Measurements from ENCODE around the gene OR51E1.
A peak's percentile ranks its signal among the peaks of the same experiment; 100 is the strongest.

Gene OR51E1

DNA sequence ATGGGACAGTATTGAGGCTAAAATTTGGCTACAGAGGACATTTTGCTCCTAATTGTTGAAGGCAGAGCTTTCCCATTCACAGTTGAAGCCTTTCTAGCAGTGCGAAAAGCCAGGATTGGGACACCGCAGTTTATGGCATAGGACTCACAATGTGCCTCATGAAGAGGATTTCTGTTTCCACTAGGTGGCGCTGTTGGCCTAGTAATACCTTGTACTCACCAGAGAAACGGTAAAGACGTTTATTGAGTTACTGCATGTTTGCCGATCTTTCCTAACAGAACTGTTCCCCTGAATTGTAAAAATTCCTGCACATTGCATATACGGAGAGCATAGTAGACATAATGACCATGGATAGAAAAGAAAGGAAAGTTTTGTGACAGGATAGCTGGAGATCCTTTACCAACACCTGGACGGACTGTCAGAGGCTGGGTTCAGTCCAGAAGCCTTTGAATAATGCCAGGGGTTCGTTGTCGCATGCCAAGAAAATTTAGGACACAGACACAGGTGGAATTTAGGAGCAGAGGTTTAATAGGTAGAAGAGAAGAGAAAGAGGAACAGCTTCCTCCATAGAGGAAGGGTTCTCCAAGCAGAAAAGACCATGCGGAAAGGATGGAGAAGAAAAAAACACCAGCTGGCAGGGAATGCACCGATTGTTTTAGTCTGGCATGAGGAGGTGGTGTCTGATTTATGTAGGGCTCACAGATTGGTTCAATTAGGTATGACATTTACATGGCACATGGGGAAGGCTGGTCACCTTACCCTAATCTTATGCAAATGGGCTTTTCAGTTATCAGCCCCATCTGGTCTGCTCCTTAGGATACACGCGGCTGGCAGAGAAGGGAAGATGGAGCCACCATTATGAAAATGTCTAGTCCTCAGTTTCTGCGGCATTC, 17.3 kb upstream of the OR51E1 start:
- no peak overlapping the region for H3K27ac ChIP-seq (replicated peaks)
- DNase-seq (ENCODE audit: low read depth in 1 of 2, low spot score in 1 of 2) = peak; percentile 37 to 75
- H3K4me3 ChIP-seq (replicated peaks; ENCODE audit: insufficient read depth, low read length) = no peak overlapping the region
- TF ChIP-seq, protein P1, sequence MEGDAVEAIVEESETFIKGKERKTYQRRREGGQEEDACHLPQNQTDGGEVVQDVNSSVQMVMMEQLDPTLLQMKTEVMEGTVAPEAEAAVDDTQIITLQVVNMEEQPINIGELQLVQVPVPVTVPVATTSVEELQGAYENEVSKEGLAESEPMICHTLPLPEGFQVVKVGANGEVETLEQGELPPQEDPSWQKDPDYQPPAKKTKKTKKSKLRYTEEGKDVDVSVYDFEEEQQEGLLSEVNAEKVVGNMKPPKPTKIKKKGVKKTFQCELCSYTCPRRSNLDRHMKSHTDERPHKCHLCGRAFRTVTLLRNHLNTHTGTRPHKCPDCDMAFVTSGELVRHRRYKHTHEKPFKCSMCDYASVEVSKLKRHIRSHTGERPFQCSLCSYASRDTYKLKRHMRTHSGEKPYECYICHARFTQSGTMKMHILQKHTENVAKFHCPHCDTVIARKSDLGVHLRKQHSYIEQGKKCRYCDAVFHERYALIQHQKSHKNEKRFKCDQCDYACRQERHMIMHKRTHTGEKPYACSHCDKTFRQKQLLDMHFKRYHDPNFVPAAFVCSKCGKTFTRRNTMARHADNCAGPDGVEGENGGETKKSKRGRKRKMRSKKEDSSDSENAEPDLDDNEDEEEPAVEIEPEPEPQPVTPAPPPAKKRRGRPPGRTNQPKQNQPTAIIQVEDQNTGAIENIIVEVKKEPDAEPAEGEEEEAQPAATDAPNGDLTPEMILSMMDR (IDR thresholded peaks at IDR 0.05; ENCODE audit: insufficient read depth, low read length) = peak; percentile 55
- TF ChIP-seq SPI1 (IDR thresholded peaks at IDR 0.05; ENCODE audit: borderline replicate concordance, low read depth) (no peak), POLR2AphosphoS5 (IDR thresholded peaks at IDR 0.05; ENCODE audit: low read depth) (no peak)
- no peaks in the 10 kb centered on the region for H3K27me3 ChIP-seq (ENCODE audit: insufficient read depth, poor library complexity, severe bottlenecking)

DNA sequence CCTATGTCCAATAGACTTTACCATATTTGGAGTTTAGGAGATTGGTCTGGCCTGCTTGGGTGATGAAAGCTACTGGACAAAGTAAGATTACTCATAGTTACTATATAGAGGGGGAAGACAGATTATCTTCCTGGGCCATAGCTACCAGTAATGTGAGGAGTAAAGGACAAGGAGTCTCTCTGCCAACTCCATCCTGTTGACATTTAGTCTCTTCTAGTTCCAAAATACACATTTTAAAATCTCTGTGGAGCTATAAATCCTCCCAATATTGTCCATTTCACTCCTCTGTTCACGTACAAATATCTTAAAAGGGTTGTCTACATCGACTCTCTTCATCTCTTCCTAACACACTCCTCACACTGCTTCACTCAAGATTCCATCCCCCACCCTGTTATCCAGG, 7.6 kb upstream of the OR51E1 start:
- TF ChIP-seq, protein P2, sequence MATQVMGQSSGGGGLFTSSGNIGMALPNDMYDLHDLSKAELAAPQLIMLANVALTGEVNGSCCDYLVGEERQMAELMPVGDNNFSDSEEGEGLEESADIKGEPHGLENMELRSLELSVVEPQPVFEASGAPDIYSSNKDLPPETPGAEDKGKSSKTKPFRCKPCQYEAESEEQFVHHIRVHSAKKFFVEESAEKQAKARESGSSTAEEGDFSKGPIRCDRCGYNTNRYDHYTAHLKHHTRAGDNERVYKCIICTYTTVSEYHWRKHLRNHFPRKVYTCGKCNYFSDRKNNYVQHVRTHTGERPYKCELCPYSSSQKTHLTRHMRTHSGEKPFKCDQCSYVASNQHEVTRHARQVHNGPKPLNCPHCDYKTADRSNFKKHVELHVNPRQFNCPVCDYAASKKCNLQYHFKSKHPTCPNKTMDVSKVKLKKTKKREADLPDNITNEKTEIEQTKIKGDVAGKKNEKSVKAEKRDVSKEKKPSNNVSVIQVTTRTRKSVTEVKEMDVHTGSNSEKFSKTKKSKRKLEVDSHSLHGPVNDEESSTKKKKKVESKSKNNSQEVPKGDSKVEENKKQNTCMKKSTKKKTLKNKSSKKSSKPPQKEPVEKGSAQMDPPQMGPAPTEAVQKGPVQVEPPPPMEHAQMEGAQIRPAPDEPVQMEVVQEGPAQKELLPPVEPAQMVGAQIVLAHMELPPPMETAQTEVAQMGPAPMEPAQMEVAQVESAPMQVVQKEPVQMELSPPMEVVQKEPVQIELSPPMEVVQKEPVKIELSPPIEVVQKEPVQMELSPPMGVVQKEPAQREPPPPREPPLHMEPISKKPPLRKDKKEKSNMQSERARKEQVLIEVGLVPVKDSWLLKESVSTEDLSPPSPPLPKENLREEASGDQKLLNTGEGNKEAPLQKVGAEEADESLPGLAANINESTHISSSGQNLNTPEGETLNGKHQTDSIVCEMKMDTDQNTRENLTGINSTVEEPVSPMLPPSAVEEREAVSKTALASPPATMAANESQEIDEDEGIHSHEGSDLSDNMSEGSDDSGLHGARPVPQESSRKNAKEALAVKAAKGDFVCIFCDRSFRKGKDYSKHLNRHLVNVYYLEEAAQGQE (IDR thresholded peaks at IDR 0.05; ENCODE audit: insufficient replicate concordance, low read depth) = no peak
- no peak for TF ChIP-seq SPI1 (IDR thresholded peaks at IDR 0.05; ENCODE audit: borderline replicate concordance, low read depth)
- TF ChIP-seq GABPA (IDR thresholded peaks at IDR 0.05; ENCODE audit: low read depth) = no peak
- TF ChIP-seq, protein P1 (IDR thresholded peaks at IDR 0.05; ENCODE audit: insufficient read depth, low read length) = no peak
- TF ChIP-seq POLR2AphosphoS5 (IDR thresholded peaks at IDR 0.05; ENCODE audit: low read depth) = no peak
- no peak for DNase-seq (ENCODE audit: low read depth in 1 of 2, low spot score in 1 of 2)
- Histone ChIP-seq H3K27me3 (ENCODE audit: insufficient read depth, poor library complexity, severe bottlenecking) (no peaks in the 10 kb centered on the region), H3K4me3 (replicated peaks; ENCODE audit: insufficient read depth, low read length) (no peak overlapping the region), H3K27ac (replicated peaks) (no peak overlapping the region)

DNA sequence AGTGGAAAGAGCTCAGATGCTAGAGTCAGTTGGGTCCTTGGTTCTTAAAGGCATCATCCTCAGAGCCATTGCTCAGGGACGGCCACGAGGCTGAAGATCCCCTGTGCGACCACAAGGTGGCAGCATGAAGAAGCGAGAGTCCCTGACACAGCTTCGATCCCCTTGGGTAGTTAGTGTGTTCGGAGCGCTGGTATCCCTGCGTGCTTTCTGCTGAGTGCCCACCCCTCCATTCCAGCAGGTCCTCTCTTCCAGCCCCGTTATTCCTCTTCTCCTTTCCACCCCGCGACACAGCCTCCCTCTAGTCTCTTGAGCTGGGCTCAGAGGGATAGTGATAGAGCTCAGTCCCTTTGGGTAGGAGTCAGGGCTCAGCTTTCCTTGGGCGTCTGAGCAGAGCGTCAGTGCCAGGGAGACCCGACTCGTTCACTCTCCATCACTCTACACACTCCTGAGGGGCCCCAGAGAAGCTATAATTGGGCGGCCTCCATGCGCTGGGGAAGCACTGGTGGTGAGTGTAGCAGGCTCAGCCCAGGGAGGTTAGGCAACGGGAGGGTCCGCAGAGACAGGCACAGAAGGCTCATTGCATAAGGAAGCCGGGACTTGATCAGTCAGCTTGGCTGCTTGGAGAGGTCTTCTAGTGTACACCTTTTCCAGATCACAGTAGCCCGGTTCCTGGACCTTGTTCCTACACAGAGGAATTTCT, 6.7 kb upstream of the OR51E1 start, which contains the start of gene OR51D1:
Gene OR51D1, plus strand, starts transcription at position 516 of the 700 bp plus-strand sequence. CDS start 2,314 bp downstream, outside the sequence.
- peak; percentile 28 to 61 for DNase-seq (ENCODE audit: low read depth in 1 of 2, low spot score in 1 of 2)
- no peak for TF ChIP-seq GABPA (IDR thresholded peaks at IDR 0.05; ENCODE audit: low read depth)
- TF ChIP-seq SPI1 (IDR thresholded peaks at IDR 0.05; ENCODE audit: borderline replicate concordance, low read depth) = no peak
- TF ChIP-seq, protein P1 (IDR thresholded peaks at IDR 0.05; ENCODE audit: insufficient read depth, low read length) = peak; percentile 98
- TF ChIP-seq, protein P2 (IDR thresholded peaks at IDR 0.05; ENCODE audit: insufficient replicate concordance, low read depth) = no peak
- TF ChIP-seq POLR2AphosphoS5 (IDR thresholded peaks at IDR 0.05; ENCODE audit: low read depth) = no peak
- H3K27ac ChIP-seq (replicated peaks) = no peak within 1 kb of the TSS
- no peak within 1 kb of the TSS for H3K4me3 ChIP-seq (replicated peaks; ENCODE audit: insufficient read depth, low read length)
- H3K27me3 ChIP-seq (ENCODE audit: insufficient read depth, poor library complexity, severe bottlenecking) = no peaks in the 10 kb centered on the region
